ENCODE measurements around the gene CAMP.

The CAMP gene

DNA sequence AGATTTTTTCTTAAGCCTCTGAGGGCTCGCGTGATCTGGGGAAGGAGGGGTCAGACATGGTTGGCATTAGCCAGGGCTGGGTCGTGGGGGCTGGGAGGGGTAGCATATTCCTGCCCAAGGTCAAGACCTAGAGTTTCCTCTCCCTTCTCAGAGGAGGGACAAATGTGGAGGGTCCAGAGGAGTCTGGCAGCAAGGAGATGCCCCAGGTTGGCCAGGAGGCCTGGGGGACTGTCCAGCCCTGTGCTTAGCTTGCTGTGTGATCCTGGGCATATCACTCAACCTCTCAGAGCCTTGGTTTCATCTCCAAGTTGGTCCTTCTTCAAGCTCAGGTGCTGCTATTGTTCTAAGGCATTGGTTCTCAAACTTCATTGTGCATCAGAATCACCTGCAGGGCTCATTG lies 9.1 kb upstream of the CAMP start:
- DNase-seq (ENCODE audit: low spot score), result no peak

GRCh38 chr3:48215019-48215418 lies 8.3 kb upstream of the CAMP start:
- DNase-seq (ENCODE audit: low spot score), result no peak

DNA sequence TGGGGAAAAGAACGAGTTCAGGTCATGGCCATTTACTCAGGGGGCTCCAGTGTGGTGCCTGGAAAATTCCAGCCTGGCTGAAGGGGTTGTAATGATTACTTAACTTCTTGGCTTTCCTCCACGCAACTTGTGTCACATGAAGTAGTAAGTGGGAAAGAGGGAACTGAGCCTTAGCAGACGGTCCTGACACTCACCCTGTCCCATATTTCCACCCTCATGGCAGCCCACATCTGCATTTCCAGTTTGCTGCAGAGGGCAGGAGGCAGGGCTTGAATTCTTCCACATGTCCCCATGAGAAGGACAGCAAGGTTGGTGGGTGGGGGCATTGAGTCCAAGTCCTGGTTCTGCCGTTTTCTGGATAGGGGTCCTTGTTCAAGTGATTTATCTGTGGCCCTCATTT lies 7.8 kb upstream of the CAMP start:
- no peak for DNase-seq (ENCODE audit: low spot score)

- no peak for DNase-seq (ENCODE audit: low spot score)
Measured at GRCh38 chr3:48215876-48216275, 7.4 kb upstream of the CAMP start.

DNA sequence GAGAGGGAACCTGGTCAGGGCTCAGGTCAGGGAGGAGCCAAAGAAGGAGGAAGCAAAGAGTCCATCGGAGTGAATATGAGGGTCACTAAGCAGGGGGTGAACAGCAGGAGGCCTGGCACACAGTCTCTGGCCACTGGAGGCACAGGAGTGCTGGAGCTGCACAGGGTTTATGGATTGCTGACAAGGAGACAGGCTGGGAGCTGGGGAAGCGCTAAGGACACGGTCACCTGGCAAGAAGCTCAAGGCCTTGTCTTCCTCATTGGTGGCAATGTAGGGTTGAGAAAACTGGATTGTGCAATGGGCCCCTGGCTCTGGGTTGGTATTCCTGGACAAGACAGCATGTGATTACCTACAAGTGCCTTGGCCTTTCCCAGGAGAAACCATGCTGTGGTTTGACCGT lies 5.8 kb upstream of the CAMP start:
- DNase-seq (ENCODE audit: low spot score), result no peak

DNA sequence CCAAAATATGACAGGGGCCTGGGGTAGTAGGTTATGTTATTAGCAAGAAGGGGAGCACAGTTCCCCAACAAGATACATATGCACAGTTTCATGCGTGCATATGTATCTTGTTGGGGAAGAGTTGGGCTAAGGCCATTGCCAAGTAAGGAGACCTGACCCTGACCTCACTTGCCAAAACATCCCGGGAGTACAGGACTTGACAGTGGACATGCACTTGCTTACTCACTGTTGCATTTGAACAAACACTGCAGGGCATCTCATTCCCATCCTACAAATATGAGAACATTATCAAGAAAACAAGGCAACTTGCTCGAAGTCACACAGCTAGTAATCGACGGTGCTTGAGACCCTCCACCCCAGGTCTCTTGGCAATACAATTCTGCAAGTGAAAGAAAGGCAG lies 4.8 kb upstream of the CAMP start:
- no peak for DNase-seq (ENCODE audit: low spot score)

DNA sequence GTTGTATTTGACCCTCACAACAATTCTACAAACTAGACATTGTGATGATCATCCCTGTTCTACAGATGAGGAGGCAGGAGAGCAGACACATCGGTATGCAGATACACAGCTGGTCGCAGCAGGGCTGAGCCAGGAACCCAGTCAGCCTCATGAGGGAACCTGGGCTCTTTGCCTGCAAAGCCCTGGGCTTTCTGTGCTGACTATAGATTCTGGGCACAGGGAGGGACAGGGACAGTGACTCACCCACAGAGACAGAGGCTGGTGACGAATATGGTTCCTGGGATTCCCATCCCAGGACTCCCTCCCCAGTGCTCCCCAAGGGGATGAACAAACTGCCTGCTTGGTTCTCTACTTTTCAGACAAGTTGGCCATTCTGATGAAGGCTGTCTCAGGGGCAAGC lies 3.8 kb upstream of the CAMP start:
- no peak for DNase-seq (ENCODE audit: low spot score)

GRCh38 chr3:48220746-48221145 lies 2.5 kb upstream of the CAMP start:
- no peak for DNase-seq (ENCODE audit: low spot score)

DNA sequence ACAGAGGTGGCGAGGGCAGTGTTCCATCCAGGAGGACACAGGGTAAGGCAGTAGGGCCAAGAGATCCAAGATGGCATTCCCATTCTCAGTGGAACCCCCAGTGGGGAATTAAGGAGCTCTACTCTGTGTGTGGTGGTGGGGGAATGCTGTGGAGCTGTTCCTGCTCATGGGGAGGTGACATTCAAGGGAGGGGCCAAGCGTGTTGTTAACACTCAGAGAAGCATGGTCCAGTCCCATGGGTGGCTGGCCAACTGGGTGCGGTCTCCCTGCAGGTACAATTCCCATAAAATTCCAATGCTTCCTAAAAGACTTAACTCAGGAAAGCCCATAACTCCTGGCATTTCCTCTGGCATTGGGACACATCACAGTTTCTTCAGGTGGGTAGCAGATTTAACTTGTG lies 2.3 kb downstream of the CAMP start:
- DNase-seq (ENCODE audit: low spot score), result no peak

- no peak for DNase-seq (ENCODE audit: low spot score)
Measured at GRCh38 chr3:48226939-48227338, 3.6 kb downstream of the CAMP start.

- no peak for DNase-seq (ENCODE audit: low spot score)
Measured at GRCh38 chr3:48232232-48232631, 8.9 kb downstream of the CAMP start.

DNA sequence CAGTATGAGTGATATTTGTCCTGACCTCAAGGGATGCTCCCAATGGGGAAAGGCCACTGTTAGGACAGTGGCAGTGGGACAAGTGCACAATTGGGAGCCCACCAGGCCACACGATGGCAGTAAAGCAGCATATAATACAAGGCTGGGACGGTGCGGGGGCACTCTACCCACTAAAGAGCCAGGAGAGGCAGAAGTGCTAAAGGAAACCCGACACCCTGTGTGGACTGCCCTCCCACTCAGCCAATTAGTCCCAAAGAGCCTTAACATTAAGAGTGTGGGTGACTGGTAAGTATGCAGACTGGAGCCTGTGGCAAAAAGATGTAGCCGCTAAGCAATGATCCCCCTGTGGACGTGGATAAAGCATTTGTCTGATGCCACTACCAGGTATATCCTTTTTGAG lies 9.4 kb downstream of the CAMP start:
- peak; percentile 51 for DNase-seq (ENCODE audit: low spot score)

DNA sequence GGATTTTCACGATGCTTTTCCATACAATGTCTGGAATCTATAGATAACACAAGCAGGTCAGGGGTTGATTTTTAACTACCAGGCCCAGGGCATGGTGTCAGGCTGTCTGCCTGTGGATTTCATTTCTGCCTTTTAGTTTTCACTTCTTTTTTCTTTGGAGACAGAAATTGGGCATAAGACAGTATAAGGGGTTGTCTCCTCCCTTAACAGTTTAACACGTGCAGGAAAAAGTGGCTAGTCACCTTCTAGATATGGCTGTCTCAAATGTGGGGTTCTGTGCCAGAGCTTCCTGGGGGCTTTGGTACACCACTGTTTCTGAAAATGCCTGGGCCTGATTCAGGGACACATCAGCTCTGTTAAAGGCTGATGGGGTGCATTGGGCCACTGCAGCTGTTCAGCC lies 10.2 kb downstream of the CAMP start:
- no peak for DNase-seq (ENCODE audit: low spot score)

DNA sequence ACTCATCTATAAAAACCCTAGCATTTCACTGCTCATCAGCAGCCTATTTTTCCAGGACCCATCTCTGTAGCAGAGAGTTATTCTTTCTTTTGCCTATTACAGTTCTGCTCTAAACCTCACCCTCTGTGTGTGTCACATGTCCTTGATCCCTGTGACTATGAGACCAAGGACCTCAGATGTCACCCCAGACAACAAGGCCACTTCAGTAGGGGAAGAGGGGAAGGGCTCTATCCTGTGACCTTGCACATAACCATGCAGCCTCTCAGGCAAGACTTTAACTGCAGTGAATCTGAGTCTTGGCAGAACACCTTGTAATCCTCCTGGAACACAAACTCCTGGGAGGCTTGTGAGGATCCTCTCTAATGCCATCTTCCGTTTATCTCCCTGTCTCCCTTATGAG lies 13.2 kb downstream of the CAMP start:
- DNase-seq (ENCODE audit: low spot score), result no peak

DNA sequence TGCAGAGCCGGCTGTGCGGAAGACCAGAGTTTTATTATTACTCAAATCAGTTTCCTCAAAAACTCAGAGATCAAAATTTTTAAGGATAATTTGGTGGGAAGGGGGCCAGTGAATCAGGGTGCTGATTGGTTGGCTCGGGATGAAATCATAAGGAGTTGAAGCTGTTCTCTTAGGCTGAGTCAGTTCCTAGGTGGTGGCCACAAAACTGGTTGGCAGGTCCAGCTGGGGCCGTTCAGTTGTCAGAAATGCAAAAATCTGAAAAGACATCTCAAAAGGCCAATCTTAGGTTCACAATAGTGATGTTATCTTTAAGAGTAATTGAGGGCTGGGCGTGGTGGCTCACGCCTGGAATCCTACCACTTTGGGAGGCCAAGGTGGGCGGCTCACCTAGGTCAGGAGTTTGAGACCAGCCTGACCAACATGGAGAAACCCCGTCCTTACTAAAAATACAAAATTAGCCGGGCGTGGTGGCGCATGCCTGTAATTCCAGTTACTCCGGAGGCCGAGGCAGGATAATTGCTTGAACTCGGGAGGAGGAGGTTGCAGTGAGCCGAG lies 15.3 kb downstream of the CAMP start:
- no peak for DNase-seq (ENCODE audit: low spot score)

GRCh38 chr3:48240000-48240963 lies 17.0 kb downstream of the CAMP start:
- DNase-seq (ENCODE audit: low spot score), result no peak

DNA sequence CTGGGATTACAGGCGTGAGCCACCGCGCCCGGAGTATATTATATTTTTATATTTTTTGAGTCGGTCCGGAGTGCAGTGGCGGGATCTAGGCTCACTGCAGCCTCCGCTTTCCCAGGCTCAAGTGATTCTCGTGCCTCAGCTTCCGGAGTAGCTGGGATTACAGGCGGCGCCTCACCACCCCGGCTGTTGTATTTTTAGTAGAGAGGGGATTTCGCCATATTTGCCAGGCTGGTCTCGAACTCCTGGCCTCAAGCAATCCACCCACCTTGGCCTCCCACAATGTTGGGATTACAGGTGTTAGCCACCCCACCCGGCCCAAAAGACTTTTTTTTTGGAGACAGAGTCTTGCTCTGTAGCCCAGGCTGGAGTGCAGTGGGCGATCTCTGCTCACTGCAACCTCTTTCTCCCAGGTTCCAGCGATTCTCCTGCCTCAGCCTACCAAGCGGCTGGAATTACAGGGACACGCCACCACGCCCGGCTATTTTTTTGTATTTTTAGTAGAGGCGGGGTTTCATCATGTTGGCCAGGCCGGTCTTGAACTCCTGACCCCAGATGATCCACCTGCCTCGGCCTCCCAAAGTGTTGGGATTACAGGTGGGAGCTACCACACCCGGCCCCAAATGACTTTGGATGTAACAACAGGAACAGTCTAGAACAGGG lies 18.6 kb downstream of the CAMP start:
- DNase-seq (ENCODE audit: low spot score), result peak; percentile 4

DNA sequence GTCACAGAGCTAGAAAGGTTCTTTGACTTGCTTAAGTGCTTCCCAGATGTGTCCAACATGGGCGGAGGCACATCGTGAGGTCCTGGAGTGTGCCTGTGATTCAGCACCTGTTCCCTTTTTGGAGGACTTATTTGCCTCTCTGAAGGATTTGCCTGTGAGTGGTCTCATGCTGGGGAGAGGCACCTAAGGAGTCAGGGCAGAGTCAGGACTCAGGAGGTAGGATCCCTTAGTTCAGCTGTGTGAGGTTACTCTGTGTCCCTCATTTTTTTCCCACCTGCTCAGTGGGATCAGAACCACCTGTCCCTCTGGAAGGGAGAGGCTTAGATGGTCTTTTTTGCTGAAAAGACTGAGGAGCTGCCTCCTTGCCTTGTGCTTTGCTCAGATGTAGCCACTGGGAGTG lies 20.6 kb downstream of the CAMP start:
- DNase-seq (ENCODE audit: low spot score), result no peak

DNA sequence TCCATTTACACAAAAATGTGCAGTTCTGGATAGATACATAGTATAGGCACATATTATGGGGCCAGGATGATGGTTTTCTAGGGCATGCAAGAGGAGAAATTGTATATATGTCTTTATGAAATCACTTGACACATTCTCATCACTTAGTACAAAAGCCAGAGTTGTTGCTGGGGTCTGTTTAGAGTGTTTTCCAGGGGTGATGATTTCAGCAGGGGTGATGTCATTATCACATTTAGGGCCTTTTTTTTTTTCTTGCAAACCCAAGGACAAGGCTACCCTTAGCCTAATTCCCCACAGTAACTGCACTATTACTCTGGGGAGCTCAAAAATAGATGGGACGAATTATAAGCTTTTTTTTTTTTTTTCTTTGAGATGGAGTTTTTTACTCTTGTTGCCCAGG lies 21.2 kb downstream of the CAMP start:
- no peak for DNase-seq (ENCODE audit: low spot score)

- no peak for DNase-seq (ENCODE audit: low spot score)
Measured at GRCh38 chr3:48245136-48245535, 21.8 kb downstream of the CAMP start.

- peak; percentile 18 for DNase-seq (ENCODE audit: low spot score)
Measured at GRCh38 chr3:48247401-48247811, 24.1 kb downstream of the CAMP start.

- DNase-seq (ENCODE audit: low spot score), result no peak
Measured at GRCh38 chr3:48248095-48248850, 25.0 kb downstream of the CAMP start.

DNA sequence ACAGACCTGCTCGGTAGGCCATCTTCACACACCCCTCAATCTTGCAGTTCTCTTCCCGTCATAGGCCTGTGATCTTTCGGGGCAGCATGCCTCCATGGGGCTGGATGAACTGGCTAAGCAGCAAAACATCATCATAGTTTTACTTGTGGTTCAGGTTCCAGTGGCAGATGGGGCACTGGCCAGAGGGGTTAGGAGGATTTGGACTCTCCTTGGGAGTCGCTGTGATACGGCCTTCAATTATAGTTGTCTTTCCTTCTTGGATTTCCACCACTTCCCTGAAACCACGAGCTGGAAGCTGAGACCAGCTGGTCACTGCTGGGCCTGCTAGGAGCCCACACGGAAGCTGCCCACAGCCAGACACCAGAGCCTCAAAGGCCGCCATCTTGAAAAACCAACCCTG lies 33.3 kb downstream of the CAMP start:
- no peak for DNase-seq (ENCODE audit: low spot score)

Data from CD4-positive, alpha-beta T cell treated with Interleukin-2 at 100 ng/mL for 4 hours (primary cell).